ENCODE results near the gene NUPR1.
"Not testable (repeated sequence)": the region's sequence is repeated elsewhere in the genome, so short reads cannot be mapped to it uniquely, and the experiment has no call there.

The NUPR1 gene

DNA sequence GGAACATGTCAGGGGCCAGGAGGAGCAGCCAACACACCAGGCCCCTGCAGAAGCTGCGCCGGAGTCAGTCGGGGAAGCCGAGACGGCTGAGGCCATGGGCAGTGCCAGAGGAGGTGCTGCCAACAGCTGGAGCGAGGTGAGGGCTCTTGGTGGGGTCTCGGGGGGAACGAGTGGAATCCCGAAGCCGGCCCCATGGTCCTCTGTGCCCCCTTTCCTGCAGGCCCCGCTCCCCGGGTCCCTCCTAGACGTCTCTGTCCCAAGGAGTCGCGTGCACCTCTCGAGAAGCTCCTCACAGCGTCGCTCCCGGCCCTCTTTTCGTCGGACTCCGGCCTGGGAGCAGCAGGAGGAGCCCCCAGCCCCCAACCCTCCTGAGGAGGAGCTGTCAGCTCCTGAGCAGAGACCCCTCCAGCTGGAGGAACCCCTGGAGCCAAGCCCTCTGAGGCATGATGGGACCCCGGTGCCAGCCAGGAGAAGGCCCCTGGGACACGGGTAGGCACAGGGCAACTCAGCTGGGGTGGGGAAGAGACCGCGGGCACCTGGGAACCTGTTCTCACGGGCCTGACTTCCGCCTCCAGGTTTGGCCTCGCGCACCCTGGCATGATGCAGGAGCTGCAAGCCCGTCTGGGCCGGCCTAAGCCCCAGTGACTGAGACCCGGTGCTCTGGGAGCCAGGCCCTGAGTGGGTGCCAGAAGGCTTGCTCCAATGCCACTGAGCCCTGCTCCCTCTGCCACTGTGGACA, 40.7 kb downstream of the NUPR1 start:
- no peak for DNase-seq

DNA sequence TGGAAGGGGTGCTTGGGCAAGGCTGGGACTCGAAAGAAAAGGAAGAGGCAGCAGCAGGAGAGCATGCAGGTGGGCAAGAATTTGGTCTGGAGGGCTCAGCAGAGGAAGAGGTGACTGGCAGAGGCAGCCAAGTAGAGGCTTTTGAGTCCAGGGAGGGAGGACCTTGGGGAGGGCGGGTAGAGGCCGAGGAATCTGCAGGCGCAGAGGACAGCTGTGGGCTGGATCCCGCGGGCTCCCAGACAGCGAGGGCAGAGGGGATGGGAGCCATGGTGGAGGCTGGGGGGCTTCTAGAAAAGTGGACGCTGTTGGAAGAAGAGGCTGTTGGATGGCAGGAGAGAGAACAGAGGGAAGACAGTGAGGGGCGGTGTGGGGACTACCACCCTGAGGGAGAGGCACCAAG, 41.4 kb downstream of the NUPR1 start:
- DNase-seq, result no peak

DNA sequence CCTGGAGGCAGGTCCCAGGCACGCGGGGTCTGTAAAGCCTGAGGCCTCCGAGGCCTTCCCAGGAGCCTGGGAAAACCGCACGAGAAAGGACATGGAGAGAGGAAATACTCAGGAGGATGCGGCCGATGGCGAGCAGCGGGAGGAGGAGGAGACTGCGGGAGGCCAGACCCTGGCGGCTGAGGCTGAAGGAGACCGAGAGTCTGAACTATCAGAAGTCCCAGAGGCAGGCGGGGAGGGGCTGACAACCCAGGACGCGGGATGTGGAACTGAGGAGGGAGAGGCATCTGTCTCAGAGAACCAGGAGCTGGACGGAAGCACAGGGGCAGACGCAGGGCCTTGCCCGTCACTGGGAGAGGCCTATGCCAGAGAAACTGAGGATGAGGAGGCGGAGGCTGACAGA, 41.9 kb downstream of the NUPR1 start:
- DNase-seq, result no peak

DNA sequence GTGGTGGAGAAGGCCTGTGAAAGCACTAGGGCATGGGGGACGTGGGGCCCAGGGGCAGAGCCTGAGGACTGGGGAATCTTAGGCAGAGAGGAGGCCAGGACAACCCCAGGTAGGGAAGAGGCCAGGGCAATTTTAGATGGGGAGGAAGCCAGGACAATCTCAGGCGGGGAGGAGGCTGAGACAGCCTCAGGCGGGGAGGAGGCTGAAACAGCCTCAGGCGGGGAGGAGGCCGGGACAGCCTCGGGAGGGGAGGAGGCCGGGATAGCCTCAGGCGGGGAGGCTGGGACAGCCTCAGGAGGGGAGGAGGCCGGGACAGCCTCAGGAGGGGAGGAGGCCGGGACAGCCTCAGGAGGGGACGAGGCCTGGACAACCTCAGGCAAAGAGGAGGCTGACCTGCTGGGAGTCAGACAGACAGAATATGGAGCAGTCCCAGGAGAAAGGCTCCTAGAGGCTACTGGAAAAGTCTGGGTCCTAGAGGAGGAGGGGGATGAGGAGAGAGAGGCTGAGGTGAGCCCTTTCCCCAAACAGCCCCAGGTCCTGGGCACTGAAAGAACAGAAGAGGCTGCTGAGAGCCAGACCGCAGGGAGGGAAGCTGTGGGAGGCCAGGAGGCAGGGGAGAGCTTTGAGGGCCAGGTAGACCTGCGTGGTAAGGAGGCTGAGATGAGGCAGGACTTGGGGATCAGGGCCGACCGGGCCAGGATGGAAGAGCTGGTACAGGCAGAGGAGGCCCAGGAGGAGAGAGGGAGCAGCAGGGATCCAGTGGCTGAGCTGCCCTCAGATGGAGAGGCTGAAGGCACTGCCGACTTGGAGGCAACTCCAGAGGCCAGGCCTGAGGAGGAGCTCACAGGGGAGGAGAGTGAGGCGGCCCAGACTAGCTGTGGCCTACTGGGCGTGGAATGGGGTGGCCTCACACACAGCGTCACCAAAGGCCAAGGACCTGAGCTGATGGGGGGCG, 42.7 kb downstream of the NUPR1 start:
- DNase-seq, result no peak

DNA sequence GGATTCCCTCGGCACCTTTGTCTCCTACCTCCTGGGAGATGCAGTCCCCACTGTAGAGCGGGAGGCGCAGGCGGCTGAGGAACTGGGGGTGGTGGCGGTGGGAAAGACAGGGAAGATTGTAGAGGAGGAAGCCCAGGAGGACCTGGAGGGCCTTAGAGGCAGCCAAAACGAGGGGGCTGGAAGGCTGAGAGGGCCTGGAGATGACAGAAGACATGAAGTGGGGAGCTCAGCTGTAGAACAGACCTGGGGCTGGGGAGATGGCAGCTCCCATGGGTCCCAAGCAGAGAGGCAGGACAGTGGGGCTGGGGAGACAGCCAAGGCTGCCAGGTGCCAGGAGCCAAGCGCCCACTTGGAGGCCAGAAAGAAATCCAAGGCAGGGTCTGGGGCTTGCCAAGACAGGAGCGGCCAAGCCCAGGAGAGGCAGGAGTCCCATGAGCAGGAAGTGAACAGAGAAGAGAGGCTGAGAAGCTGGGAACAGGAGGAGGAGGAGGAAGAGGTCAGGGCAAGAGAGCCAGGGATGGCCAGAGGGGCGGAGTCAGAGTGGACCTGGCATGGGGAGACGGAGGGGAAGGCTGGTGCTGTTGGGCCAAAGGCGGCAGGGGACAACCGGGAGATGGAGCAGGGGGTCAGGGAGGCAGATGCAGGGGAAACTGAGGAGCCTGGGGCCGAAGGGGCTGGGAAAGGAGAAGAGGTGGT, 43.5 kb downstream of the NUPR1 start:
- DNase-seq, result no peak

DNA sequence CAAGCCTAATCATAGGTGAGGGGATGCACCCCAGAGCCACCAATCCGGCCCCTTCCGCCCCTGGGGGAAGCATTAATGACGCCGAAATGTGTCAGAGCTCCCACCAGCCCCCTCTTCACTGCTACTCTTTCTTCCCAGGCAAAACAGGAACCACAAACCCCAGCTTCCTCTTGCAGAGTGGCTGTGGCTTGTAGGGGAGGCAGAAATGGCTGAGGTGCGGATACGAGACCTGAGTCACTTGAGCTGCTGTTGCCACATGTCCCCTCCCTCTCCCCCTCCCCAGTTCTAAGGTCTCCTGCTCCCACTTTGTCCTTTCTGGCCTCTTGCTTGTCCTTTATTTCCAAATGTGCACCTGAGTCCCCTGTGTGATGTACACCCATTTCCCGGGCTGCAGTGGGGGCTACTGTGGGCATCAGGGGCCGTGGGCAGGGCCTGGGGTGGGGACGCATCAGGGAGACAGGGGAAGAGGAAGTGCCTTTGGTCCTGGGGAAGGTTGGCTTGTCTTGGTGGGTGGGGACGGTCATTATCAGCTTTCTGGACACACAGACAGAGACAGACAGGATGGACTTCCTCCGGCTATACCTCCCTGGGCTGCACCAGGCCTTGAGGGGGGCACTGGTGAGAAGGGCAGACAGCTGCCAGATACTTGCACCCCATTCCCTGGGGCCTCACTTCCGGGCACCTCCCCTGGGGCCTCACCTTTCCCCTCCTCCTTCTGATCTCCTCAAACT, 44.5 kb downstream of the NUPR1 start, which contains the start of gene APOBR:
APOBR (plus strand) TSS at position 523 of the 731 bp plus-strand sequence; CDS start at position 562, 39 bp downstream.
- peak; percentile 20 to 30 for DNase-seq

DNA sequence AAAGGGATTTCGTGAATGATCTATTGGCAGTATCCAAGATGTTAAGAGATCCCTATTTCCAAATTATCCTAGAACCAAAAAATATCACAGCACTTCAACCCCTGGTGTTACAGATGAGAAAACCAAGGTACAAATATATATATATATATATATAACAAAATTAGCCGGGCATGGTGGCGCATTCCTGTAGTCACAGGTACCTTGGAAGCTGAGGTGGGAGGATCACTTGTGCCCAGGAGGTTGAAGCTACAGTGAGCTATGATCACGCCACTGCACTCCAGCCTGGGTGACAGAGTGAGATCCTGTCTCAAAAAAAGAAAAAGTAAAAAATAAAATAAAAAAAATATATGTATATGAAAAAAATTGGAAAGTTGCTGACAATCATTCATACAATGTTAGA, 46.3 kb downstream of the NUPR1 start:
- no peak for DNase-seq

DNA sequence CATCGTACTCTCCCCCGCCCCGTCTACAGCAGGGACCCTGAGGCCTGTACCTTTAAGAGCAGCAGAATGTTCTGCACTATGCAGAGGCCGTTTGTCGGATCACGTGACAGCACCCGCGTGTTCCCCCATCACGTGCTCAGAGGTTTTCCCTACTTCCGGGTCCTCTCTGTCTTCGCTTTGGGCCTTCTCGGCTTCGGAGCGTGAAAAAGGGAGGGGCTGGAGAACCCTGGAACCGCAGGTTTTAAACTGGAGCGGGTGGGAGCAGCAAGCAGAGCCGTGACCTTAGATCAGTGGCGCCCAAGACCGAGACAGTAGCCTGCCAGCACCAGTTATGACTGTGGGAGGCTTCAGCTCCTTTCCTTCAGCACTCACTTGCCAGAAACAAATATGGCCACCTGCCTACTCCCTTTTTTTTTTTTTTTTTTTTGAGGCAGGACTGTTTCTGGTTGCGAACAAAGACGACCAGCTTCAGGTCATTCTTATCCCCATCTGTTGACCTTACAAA, 46.8 kb downstream of the NUPR1 start, which contains the start of gene CLN3:
CLN3 (minus strand) TSS at position 105 of the 505 bp plus-strand sequence. CDS start 315 bp downstream, outside the sequence.
- peak; percentile 89 to 93 for DNase-seq

DNA sequence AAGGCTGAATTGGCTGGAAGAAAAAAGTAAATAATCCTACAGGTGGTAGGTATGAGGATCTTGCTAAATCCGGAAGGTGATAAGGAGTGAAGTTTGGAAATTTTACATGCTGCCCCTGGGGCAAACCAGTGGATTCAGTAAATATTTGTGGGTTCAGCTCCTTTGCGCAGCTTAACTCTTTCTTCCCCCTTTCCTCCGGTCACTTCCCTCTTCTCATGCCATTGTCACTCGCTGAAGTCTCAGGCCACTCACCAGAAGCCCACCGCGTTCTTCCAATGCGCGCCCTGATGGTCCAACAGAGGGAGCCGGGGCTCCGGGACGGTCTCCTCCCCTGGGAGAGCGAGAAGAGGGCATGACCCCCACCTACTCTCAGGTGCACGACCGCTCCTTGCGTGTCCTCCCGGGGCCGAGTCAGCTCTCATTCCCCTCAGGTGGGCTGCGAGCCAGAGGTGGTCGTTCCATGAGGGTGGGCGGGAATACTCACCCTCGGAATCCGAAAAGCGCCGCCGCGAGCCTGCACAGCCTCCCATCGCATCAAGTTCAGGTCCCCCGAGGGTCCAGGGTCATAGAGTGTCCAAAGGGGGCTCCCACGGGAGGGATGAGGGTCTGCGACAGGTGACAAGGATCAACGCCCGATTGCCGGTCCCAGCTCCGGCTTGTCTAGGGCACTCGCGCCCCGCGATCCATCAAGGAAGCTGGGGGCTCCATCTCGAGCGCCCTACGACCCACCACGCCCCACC, 47.4 kb downstream of the NUPR1 start:
- no peak for DNase-seq

DNA sequence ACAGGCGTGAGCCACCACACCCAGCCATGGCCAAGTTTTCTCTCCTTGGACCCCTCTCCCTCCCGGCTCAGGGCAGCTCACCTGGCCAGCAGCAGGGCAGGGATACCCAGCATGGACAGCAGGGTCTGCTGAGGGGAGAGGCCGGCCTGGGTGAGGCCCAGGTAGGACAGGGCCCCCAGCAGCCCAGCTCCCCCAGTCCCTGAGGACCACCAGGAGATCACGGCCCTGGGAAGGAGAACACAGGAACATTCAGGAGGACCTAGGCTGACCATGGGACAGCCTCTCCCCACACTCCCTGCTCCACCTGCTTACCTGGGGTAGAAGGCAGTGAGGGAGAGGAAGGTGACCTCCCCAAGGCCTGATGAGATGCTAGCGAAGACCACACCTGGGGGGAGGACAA, 52.5 kb downstream of the NUPR1 start:
- no peak for DNase-seq

DNA sequence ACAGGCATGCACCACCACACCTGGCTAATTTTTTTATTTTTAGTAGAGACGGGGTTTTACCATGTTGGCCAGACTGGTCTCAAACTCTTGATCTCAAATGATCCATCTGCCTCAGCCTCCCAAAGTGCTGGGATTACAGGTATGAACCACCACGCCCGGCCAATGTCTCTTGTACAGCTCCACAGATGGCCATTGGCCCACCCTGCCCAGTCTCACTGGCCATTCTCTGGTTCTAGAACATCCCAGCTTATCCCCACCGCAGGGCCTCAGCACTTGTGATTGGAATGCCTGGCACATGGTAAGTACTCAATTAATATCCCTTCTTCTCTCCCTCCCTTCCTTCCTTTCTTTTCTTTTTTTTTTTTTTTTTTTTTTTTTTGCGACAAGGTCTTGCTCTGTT, 55.4 kb downstream of the NUPR1 start:
- DNase-seq, result not testable (repeated sequence)
